K562 (cell line): ENCODE data around the gene RALGAPB.

ENCODE experiments used
- EGR1 ChIP-seq: fragments of 450-650 bp; conservative IDR thresholded peaks from 2 replicates; pipeline ENCODE4 v1.6.1; 2017; ENCODE audit warnings: mild to moderate bottlenecking
- EP300 ChIP-seq: IDR thresholded peaks from 2 replicates; pipeline ENCODE4 v1.6.1; 2012; ENCODE audit warnings: low read length, improper control_type of control experiment
- ERF ChIP-seq: fragments of 450-650 bp; formaldehyde crosslinking; IDR thresholded peaks from 2 replicates; pipeline ENCODE4 v1.4.0; 2020; ENCODE audit warnings: mild to moderate bottlenecking, mixed read lengths
- FOSL1 ChIP-seq: fragments of 200-800 bp; sonication (Bioruptor generic); conservative IDR thresholded peaks from 2 replicates; pipeline ENCODE4 v1.6.1; 2016; ENCODE audit warnings: missing genetic modification characterization, missing compliant biosample characterization
- FOXA1 ChIP-seq: fragments of 450-650 bp; IDR thresholded peaks from 2 replicates; pipeline ENCODE4 v1.6.1; 2016; ENCODE audit warnings: mild to moderate bottlenecking, borderline replicate concordance
- MBD1 ChIP-seq: fragments of 250-450 bp; sonication (Bioruptor Pico); IDR thresholded peaks from 2 replicates; pipeline ENCODE4 v1.8.0; 2022; ENCODE audit warnings: inconsistent platforms

- TF ChIP-seq ERF (CRISPR knock-in tag): no peak
- TF ChIP-seq FOSL1 (tag): no peak
- TF ChIP-seq EGR1: no peak
- TF ChIP-seq MBD1 (CRISPR knock-in tag): no peak
- no peak for TF ChIP-seq EP300
- TF ChIP-seq FOXA1: no peak
These were observed 87.1 kb downstream of the RALGAPB start for GRCh38 chr20:38559764-38560163.
